Endodermal cell (in vitro differentiated cells): ENCODE results near the gene TRAK1. TPM values are rescaled to one million over a fixed set of nuclear protein-coding genes. Genes with fewer than 3 reads are reported as not detected.

Experiments used
- DNase-seq: peaks from one replicate; pipeline ENCODE4 v3.0.0-alpha.2; 2017
- H3K27ac ChIP-seq: 2 replicates; pipeline ENCODE4 v1.5.1; 2013; ENCODE audit warnings: mild to moderate bottlenecking, low read depth, low read length, moderate library complexity
- H3K27me3 ChIP-seq: 2 replicates; pipeline ENCODE4 v1.6.1; 2013; ENCODE audit warnings: mild to moderate bottlenecking, low read length, moderate library complexity; ENCODE audit not compliant: insufficient read depth, control insufficient read depth, poor library complexity, severe bottlenecking
- H3K36me3 ChIP-seq: 2 replicates; pipeline ENCODE4 v1.7.0; 2013; ENCODE audit warnings: mild to moderate bottlenecking, low read length, moderate library complexity; ENCODE audit not compliant: control insufficient read depth, insufficient read depth
- H3K4me1 ChIP-seq: one replicate; pipeline ENCODE4 v1.7.0; 2013; ENCODE audit warnings: low read length; ENCODE audit not compliant: control insufficient read depth, insufficient read depth
- H3K4me3 ChIP-seq: 2 replicates; pipeline ENCODE4 v1.5.1; 2013; ENCODE audit warnings: mild to moderate bottlenecking, low read length, moderate library complexity
- H3K9ac ChIP-seq: 2 replicates; pipeline ENCODE4 v1.6.1; 2013; ENCODE audit warnings: mild to moderate bottlenecking, low read length, moderate library complexity; ENCODE audit not compliant: poor library complexity, severe bottlenecking; ENCODE audit errors: extremely low read depth
- H3K9me3 ChIP-seq: 2 replicates; pipeline ENCODE4 v1.6.1; 2013; ENCODE audit warnings: mild to moderate bottlenecking, low read length, moderate library complexity; ENCODE audit not compliant: control insufficient read depth
- H3K27ac Mint-ChIP-seq: 2 replicates; pipeline ENCODE4 v1.8.0; 2020; ENCODE audit warnings: mixed read lengths
- H3K27me3 Mint-ChIP-seq: 2 replicates; pipeline ENCODE4 v1.8.0; 2021; ENCODE audit warnings: mild to moderate bottlenecking, mixed read lengths; ENCODE audit not compliant: insufficient read depth
- H3K36me3 Mint-ChIP-seq: 2 replicates; pipeline ENCODE4 v1.8.0; 2020; ENCODE audit warnings: low read depth, mixed read lengths
- H3K4me1 Mint-ChIP-seq: 2 replicates; pipeline ENCODE4 v1.8.0; 2020; ENCODE audit warnings: mixed read lengths
- H3K4me3 Mint-ChIP-seq: 2 replicates; pipeline ENCODE4 v1.8.0; 2020; ENCODE audit warnings: mild to moderate bottlenecking, moderate library complexity, mixed read lengths
- H3K9me3 Mint-ChIP-seq: 2 replicates; pipeline ENCODE4 v1.8.0; 2020; ENCODE audit warnings: mild to moderate bottlenecking, mixed read lengths
- CTCF ChIP-seq: fragments of 200-600 bp; sonication (generic); conservative IDR thresholded peaks from 2 replicates; pipeline ENCODE4 v1.5.0; 2021; ENCODE audit warnings: antibody characterized with exemption, mild to moderate bottlenecking
- WGBS, 2 experiments: methylation state at CpG; one replicate each; pipeline versions ENCODE4 v1.1.5 to v1.1.7; 2013; ENCODE audit warnings: missing lambda C conversion rate in 2 of 2, mixed read lengths in 1 of 2; ENCODE audit not compliant: insufficient coverage in 1 of 2, insufficient read length in 1 of 2; 5-methylcytosine and 5-hydroxymethylcytosine counted together
- total RNA-seq, 2 donors: library from RNA; stranded (reverse); fragmentation: NEBNext Ultra II Directional in 1 of 2; extraction: Animal tissue kit (Norgen Biotek cat#: 25700) in 1 of 2; gene quantifications; 2 replicates in 1 of 2; 3 replicates in 1 of 2; pipeline ENCODE4 v1.2.1, GENCODE V29; 2021

The TRAK1 gene
- total RNA-seq, 2 donors from 2014 or later = 29.8 to 31.0 TPM

DNA sequence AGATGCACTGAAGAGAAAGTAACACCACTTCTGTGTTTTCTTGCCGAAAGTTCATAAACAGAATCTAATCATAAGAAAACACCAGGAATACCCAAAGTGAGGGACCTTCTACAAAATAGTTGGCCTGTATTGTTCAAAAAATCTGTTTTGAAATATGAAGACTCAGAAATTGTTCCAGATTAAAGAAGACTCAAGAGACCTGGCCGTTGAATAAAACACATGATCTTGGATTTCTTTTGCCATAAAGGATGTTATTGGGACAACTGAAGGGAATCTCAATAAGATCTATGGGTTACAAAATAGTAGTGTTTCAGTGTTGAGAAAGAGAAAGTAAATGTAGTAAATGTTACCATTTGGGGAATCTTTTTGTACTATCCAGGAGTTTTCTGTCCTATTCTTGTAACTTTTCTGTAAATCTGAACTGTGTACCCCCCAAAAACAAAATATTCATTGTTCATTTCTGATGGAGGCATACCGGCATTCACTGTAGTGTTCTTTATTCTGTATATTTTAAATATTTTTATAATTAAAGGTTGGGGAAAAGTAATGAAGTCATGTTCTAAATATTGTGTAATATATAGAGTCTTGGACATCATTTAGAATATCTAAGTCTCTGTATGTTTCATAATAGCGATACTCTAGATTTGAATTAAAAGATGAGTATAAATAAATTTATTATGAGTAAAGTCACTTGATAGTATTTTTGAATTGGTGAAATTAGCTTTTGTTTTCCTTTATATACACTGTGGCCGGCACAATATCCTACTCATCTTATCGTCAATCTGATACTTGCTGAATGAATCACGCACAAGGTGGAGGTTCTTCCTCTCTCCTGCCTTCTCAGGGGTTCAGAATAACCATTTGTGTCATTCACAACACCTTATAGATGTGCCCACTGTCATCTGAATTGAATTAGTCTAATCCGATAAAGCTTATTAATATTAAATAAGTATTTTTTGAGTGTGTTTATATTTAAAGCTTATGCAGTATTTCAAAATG is 66.7 kb downstream of the TRAK1 start:
- Mint-ChIP-seq H3K27me3 (no peaks in the 10 kb centered on the region), H3K4me3 (no peak overlapping the region), H3K36me3 (no peaks in the 10 kb centered on the region), H3K9me3 (no peaks in the 10 kb centered on the region), H3K4me1 (peaks cover 27% of the 10 kb centered on the region), H3K27ac (no peak overlapping the region)
- H3K9ac ChIP-seq = no peak overlapping the region
- no peak overlapping the region for H3K4me3 ChIP-seq
- no peaks in the 10 kb centered on the region for H3K36me3 ChIP-seq
- DNase-seq = no peak
- peaks cover 4% of the 10 kb centered on the region for H3K4me1 ChIP-seq
- no peak for TF ChIP-seq CTCF
- 89 to 90% methylated on average over 3 to 6 of the region's 8 CpGs for WGBS, 2 experiments
- no peak overlapping the region for H3K27ac ChIP-seq
- H3K9me3 ChIP-seq = no peaks in the 10 kb centered on the region
- no peaks in the 10 kb centered on the region for H3K27me3 ChIP-seq

DNA sequence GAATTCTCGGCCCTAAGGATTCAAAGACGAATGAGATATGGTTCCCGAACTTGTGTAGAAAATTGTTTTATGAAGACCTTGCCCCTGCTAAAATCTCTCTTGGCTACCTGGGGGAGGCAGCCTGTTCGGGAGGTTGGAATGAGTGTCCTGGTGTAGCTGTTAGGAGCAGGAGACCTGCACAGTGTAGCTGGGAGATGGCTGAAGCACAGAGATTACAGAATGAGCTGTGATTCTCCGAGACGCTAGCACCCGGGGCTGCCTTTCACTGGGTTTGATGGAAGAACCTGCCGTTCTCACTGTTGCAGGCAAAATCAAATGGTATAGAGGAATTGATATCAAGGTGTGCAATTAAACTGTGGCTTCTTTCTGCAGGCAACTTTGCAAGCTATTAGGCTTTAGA is 68.0 kb downstream of the TRAK1 start:
- Histone ChIP-seq H3K4me1 (peaks cover 10% of the 10 kb centered on the region), H3K27ac (no peak overlapping the region), H3K36me3 (no peaks in the 10 kb centered on the region), H3K4me3 (peak overlapping the region; percentile 65), H3K9me3 (no peaks in the 10 kb centered on the region), H3K9ac (no peak overlapping the region), H3K27me3 (no peaks in the 10 kb centered on the region)
- no peak for TF ChIP-seq CTCF
- 73 to 100% methylated on average over 3 to 8 of the region's 8 CpGs for WGBS, 2 experiments
- Mint-ChIP-seq H3K4me1 (peaks cover 34% of the 10 kb centered on the region), H3K27me3 (no peaks in the 10 kb centered on the region), H3K27ac (peak overlapping the region; percentile 94), H3K4me3 (peak overlapping the region; percentile 65), H3K36me3 (no peaks in the 10 kb centered on the region), H3K9me3 (no peaks in the 10 kb centered on the region)
- no peak for DNase-seq

DNA sequence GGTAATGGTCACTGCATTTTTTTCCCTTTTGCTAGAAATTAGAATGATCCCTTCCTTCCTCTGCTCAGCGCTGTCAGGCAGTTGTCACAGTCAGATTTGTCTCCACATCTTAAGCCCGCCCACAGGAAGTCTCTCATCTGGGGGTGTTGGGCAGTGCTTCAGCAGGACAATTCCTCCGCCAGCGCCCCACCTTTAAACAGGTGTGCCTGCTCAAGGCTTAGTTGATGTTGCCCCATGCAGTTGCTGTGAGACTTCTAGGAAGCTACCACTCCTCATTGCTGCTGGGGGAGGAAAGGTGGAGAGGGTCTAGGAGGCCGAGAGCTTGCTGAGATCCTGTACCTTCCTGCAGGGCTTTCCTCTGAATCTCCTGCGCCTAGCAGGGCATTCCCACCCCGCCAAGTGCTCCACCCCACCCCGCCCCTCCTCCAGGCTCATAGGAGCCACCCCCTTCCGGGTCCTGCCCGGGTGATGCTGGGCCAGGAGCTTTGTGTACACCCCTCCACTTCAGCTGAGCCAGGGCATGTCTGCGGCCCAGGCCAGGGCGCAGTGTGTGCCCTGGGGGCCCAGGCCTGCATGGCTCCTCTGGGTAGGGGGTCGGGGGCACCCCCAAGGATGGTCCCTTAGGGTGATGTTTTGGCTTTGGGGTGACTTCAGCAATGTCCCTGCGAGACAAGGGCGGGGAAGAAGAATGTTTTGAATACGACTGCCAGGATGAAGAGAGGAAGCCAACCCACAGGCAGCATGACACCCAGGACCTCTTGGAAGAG is 68.7 kb downstream of the TRAK1 start:
- Mint-ChIP-seq H3K4me1 (peaks cover 42% of the 10 kb centered on the region), H3K27me3 (no peaks in the 10 kb centered on the region), H3K4me3 (peak overlapping the region; percentile 65), H3K27ac (peak overlapping the region; percentile 94), H3K9me3 (no peaks in the 10 kb centered on the region), H3K36me3 (no peaks in the 10 kb centered on the region)
- DNase-seq = peak; percentile 97
- Histone ChIP-seq H3K27ac (no peak overlapping the region), H3K9me3 (no peaks in the 10 kb centered on the region), H3K9ac (peak overlapping the region; percentile 8), H3K4me3 (peak overlapping the region; percentile 65), H3K36me3 (no peaks in the 10 kb centered on the region), H3K4me1 (peaks cover 18% of the 10 kb centered on the region), H3K27me3 (no peaks in the 10 kb centered on the region)
- WGBS, 2 experiments = 10 to 22% methylated on average over 7 to 16 of the region's 16 CpGs
- no peak for TF ChIP-seq CTCF
